Right cardiac atrium (tissue), 5 donors: Measurements from ENCODE around the gene TMEFF2. TPM values are rescaled to one million over a fixed set of nuclear protein-coding genes. Genes with fewer than 3 reads are reported as not detected.
A peak's percentile ranks its signal among the peaks of the same experiment; 100 is the strongest.

Experiments
- ATAC-seq, 2 donors: fragments of 200-7000 bp; cut with Tn5 transposase; one replicate each; pipeline versions ENCODE4 v1.8.0 to v1.9.1; 2020; ENCODE audit warnings: moderate library complexity in 2 of 2, mild to moderate bottlenecking in 1 of 2
- DNase-seq, 3 donors: peaks; one replicate each; pipeline ENCODE4 v3.0.0-alpha.2; 2020
- H3K27ac ChIP-seq: one replicate; pipeline ENCODE4 v1.5.1; 2013; ENCODE audit warnings: mild to moderate bottlenecking, low read length, control low read depth, moderate library complexity
- H3K27me3 ChIP-seq: one replicate; pipeline ENCODE4 v1.6.1; 2013; ENCODE audit not compliant: control insufficient read depth, insufficient read depth
- H3K4me1 ChIP-seq: one replicate; pipeline ENCODE4 v1.6.1; 2013; ENCODE audit warnings: low read length; ENCODE audit not compliant: control insufficient read depth, insufficient read depth
- H3K4me3 ChIP-seq: one replicate; pipeline ENCODE4 v1.5.1; 2013; ENCODE audit warnings: low read length, control low read depth
- H3K9me3 ChIP-seq: one replicate; pipeline ENCODE4 v1.6.1; 2013; ENCODE audit warnings: low read length; ENCODE audit not compliant: control insufficient read depth
- WGBS: extraction: QIAGEN DNeasy Blood & Tissue Kit; methylation state at CpG from one replicate; pipeline ENCODE4 v1.1.7; 2013; 5-methylcytosine and 5-hydroxymethylcytosine counted together
- intact Hi-C, 4 donors: fragments of 100-400 bp; cut with DNase I; formaldehyde crosslinking; loops; one replicate each; pipeline versions ENCODE4 v1.11.0 to v1.14.0; 2022 to 2023
- polyA plus RNA-seq: library from polyadenylated mRNA; stranded (reverse); fragments of 200-250 nt; gene quantifications from one replicate; pipeline ENCODE4 v1.2.3, GENCODE V29; 2013
- total RNA-seq, 4 donors: library from RNA; stranded (reverse); fragmentation: NEBNext Ultra II Directional; extraction: Animal tissue kit (Norgen Biotek cat#: 25700); gene quantifications; one replicate each; pipeline ENCODE4 v1.2.1, GENCODE V29; 2021
- donor health status: healthy with polysubstance abuse.
- donor health status: DM: no; HTN: yes; CAD: no.
- donor health status: DM: no; HTN: no; CAD: no.
- donor health status: DM: no; HTN: yes; CAD: no; lungs with severe emphysema.
- donor health status: DM: yes; HTN: yes; CAD: no.

TMEFF2 gene
- total and polyA plus RNA-seq, 5 donors, result 0.14 to 3.3 (median 1.3) TPM

DNA sequence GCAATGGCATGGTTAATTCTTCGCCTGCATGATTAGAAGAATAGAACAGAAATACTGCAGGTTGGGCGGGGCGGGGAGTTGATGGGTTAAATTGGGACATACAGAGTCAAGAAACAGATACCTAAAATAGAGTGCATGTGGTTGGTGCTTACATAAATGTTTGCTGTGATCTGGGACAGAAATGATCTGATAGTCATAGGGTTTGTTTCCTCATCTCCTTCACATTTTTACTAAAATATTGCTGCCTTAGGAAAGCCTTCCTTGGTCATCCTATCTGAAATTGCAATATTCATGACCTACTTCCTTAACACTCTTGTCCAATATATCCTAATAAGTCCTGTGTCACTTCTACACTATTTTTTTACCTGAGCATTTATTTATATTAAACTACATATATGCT lies 163.9 kb downstream of the TMEFF2 start:
- peaks cover 2% of the 10 kb centered on the region for H3K4me1 ChIP-seq
- no peak overlapping the region for H3K4me3 ChIP-seq
- intact Hi-C loops, result no loop called here
- DNase-seq (no peak), ATAC-seq (no peak)
- 95% methylated on average over 3 of the region's 3 CpGs for WGBS
- H3K9me3 ChIP-seq, result no peaks in the 10 kb centered on the region
- no peak overlapping the region for H3K27ac ChIP-seq
- no peaks in the 10 kb centered on the region for H3K27me3 ChIP-seq

DNA sequence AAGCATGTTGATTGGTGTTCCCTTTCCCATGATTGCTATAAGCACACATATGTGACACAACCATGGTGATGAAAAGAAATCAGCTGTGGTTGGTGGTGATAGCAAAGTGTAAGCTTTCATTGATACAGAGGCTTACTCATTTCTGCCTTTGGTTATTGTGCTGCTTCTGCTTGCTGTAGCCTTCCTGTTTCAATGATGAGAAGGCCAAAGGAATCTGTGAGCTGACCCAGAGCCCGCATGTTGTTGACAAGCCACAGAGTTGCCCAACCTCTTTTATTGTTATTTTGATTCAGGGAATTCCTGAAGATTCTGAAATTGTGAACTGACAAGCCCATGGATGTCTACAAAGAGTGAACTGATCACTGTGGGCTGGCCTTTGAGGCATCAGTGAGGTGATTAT lies 164.4 kb downstream of the TMEFF2 start:
- Histone ChIP-seq H3K4me1 (peaks cover 2% of the 10 kb centered on the region), H3K27ac (no peak overlapping the region), H3K4me3 (no peak overlapping the region), H3K27me3 (no peaks in the 10 kb centered on the region), H3K9me3 (no peaks in the 10 kb centered on the region)
- ATAC-seq, result no peak
- 82% methylated on average over 1 of the region's 1 CpG for WGBS
- DNase-seq, result no peak
- intact Hi-C loops, result no loop called here

GRCh38 chr2:192029089-192029488 lies 165.6 kb downstream of the TMEFF2 start:
- no peaks in the 10 kb centered on the region for H3K9me3 ChIP-seq

DNA sequence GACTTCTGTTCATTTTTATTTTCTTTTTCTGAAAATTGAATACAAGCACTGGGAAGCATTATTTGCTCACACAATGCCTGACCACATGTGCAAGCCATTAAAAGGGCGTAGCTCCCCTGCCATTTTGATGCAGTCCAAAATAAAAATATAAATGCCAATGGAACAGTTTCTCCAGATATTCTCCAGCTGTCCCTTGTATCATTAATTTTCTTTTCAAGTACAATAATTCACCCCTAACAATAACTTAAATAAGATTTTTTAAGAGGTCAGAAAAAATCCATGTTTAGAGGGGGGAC lies 168.0 kb downstream of the TMEFF2 start:
- H3K4me1 ChIP-seq, result peaks cover 2% of the 10 kb centered on the region
- no peaks in the 10 kb centered on the region for H3K9me3 ChIP-seq
- 61% methylated on average over 1 of the region's 1 CpG for WGBS
- no peak overlapping the region for H3K27ac ChIP-seq
- no peak for ATAC-seq
- intact Hi-C loops, result no loop called here
- no peak for DNase-seq
- no peaks in the 10 kb centered on the region for H3K27me3 ChIP-seq
- H3K4me3 ChIP-seq, result no peak overlapping the region

More at GRCh38 chr2:192029089-192029488, 165.6 kb downstream of the TMEFF2 start:
- H3K4me1 ChIP-seq, result peaks cover 2% of the 10 kb centered on the region
- intact Hi-C loops, result no loop called here
- DNase-seq, result peak in 1 of 3 donors; percentile 24
- no peak for ATAC-seq
- H3K27me3 ChIP-seq, result no peaks in the 10 kb centered on the region
- no peak overlapping the region for H3K4me3 ChIP-seq
- 97% methylated on average over 2 of the region's 2 CpGs for WGBS
- H3K27ac ChIP-seq, result no peak overlapping the region

DNA sequence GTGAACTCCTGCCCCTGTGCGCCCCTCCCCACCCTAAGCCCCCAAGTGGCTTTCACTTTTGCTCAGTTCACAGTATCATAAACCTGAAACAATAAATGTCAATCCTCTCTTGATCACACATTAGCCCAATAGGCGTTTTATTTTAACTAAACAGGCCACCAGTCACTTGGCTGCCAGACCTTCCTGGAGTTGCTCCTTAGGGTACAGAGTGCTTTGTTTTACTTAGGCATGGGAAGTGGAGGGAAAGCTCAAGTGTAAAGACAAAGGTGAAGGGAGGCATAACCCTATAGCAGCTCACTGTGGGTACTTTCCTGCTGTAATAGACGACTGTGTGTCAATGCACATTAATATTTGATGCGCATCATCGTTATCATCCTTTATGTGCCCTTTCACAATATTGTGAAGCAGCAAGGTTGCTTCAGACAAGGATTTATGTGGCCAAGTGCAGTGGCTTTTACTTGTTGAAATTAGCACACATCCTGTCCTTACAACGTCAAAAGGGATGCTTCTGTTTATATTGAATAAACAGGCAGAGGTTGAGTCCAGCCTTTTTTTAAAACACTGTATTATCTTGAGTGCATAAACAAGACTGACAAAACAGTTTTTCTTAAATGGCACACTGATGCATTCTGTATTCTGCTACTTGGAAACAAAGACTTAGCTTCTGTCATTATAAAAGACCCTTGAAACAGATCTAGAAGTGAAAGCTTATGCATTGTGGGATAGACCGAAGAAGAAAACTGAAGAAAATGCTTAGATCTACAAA lies 168.5 kb downstream of the TMEFF2 start:
- H3K27me3 ChIP-seq, result no peaks in the 10 kb centered on the region
- peaks cover 2% of the 10 kb centered on the region for H3K4me1 ChIP-seq
- DNase-seq (no peak), ATAC-seq (peak in 1 of 2 donors; percentile 31)
- 60% methylated on average over 7 of the region's 7 CpGs for WGBS
- H3K9me3 ChIP-seq, result no peaks in the 10 kb centered on the region
- H3K27ac ChIP-seq, result peak overlapping the region; percentile 59
- intact Hi-C loops, result no loop called here
- H3K4me3 ChIP-seq, result no peak overlapping the region

- Histone ChIP-seq H3K27me3 (no peaks in the 10 kb centered on the region), H3K9me3 (no peaks in the 10 kb centered on the region), H3K4me1 (peaks cover 2% of the 10 kb centered on the region), H3K27ac (peak overlapping the region; percentile 59), H3K4me3 (no peak overlapping the region)
- DNase-seq (no peak), ATAC-seq (no peak)
- intact Hi-C loops, result no loop called here
- 64% methylated on average over 4 of the region's 4 CpGs for WGBS
These were observed 169.1 kb downstream of the TMEFF2 start for GRCh38 chr2:192025637-192026036.

DNA sequence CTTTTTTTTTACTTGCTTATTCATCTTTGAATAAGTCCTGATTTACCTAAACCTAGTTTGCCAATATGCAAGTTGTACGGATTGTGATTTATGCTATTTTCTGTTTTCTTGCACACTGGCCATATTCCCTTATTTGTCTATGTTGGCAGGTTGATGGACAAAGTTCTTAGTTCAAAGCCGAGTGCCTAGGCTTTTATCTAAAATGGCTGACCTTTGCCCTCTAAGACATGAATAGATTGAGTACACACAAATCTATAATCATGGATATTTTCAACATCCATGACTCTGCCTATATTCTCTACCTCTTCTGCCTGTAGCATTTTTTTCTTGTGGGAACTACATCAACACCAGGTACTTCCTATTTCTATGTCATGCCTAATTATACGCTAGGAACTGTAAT lies 171.7 kb downstream of the TMEFF2 start:
- intact Hi-C loops, result no loop called here
- Histone ChIP-seq H3K4me1 (no peaks in the 10 kb centered on the region), H3K4me3 (no peak overlapping the region), H3K9me3 (no peaks in the 10 kb centered on the region), H3K27ac (no peak overlapping the region), H3K27me3 (no peaks in the 10 kb centered on the region)
- DNase-seq (no peak), ATAC-seq (no peak)
- 93% methylated on average over 3 of the region's 3 CpGs for WGBS

GRCh38 chr2:192017844-192018243 lies 176.9 kb downstream of the TMEFF2 start:
- no peaks in the 10 kb centered on the region for H3K4me1 ChIP-seq
- H3K27me3 ChIP-seq, result no peaks in the 10 kb centered on the region
- H3K4me3 ChIP-seq, result no peak overlapping the region
- no peak for DNase-seq
- no peaks in the 10 kb centered on the region for H3K9me3 ChIP-seq
- ATAC-seq, result no peak
- intact Hi-C loops, result no loop called here
- H3K27ac ChIP-seq, result no peak overlapping the region

GRCh38 chr2:192016265-192016664 lies 178.5 kb downstream of the TMEFF2 start:
- Histone ChIP-seq H3K4me1 (no peaks in the 10 kb centered on the region), H3K27ac (no peak overlapping the region), H3K27me3 (no peaks in the 10 kb centered on the region), H3K4me3 (no peak overlapping the region), H3K9me3 (no peaks in the 10 kb centered on the region)
- no peak for DNase-seq
- no peak for ATAC-seq
- intact Hi-C loops, result no loop called here
- 95% methylated on average over 1 of the region's 1 CpG for WGBS

- ATAC-seq, result no peak
- no peak overlapping the region for H3K4me3 ChIP-seq
- no peaks in the 10 kb centered on the region for H3K4me1 ChIP-seq
- 97% methylated on average over 6 of the region's 6 CpGs for WGBS
- no peaks in the 10 kb centered on the region for H3K27me3 ChIP-seq
- no peak for DNase-seq
- intact Hi-C loops, result no loop called here
- no peaks in the 10 kb centered on the region for H3K9me3 ChIP-seq
- no peak overlapping the region for H3K27ac ChIP-seq
These were observed 181.5 kb downstream of the TMEFF2 start for GRCh38 chr2:192013211-192013610.

GRCh38 chr2:192011196-192011595 lies 183.5 kb downstream of the TMEFF2 start:
- DNase-seq (no peak), ATAC-seq (no peak)
- no peaks in the 10 kb centered on the region for H3K9me3 ChIP-seq
- intact Hi-C loops, result no loop called here
- no peak overlapping the region for H3K27ac ChIP-seq
- H3K27me3 ChIP-seq, result no peaks in the 10 kb centered on the region
- no peaks in the 10 kb centered on the region for H3K4me1 ChIP-seq
- no peak overlapping the region for H3K4me3 ChIP-seq
- 69% methylated on average over 1 of the region's 1 CpG for WGBS

DNA sequence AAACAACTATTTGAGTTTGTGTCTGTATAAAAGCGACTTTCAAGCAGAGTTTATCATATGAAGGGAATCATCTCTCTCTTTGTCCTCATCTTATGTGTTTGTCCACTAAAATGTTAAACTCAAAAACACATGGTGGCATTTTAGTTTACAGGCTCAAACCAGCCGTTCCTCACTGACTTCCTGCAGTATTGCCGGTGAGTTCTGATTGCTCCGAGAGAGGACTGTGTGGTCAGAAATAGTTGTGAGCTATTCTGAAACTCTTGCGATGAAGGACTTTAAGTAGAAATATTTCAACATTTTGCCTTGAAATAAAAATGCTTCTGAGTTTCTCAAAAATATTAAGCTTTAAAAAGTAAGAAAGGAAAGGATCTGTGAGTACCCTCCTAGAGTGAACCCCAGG lies 184.7 kb downstream of the TMEFF2 start:
- intact Hi-C loops, result no loop called here
- WGBS, result 42% methylated on average over 5 of the region's 5 CpGs
- H3K9me3 ChIP-seq, result no peaks in the 10 kb centered on the region
- no peak overlapping the region for H3K27ac ChIP-seq
- ATAC-seq (no peak), DNase-seq (no peak)
- no peaks in the 10 kb centered on the region for H3K27me3 ChIP-seq
- H3K4me1 ChIP-seq, result no peaks in the 10 kb centered on the region
- peak overlapping the region; percentile 10 for H3K4me3 ChIP-seq
